HG02943 (cell line): Measurements from ENCODE around the gene TBC1D2B.

Experiments used
- ATAC-seq: cut with Tn5 transposase; IDR thresholded peaks from one replicate; pipeline ENCODE4 v1.9.1; 2021; ENCODE audit warnings: mild to moderate bottlenecking, low read depth, moderate library complexity; ENCODE audit not compliant: unreplicated experiment

The TBC1D2B gene

GRCh38 chr15:78075490-78076230 lies 1.9 kb downstream of the TBC1D2B start:
- ATAC-seq = no peak

- ATAC-seq = no peak
Measured at GRCh38 chr15:78073046-78073787, 4.3 kb downstream of the TBC1D2B start.

DNA sequence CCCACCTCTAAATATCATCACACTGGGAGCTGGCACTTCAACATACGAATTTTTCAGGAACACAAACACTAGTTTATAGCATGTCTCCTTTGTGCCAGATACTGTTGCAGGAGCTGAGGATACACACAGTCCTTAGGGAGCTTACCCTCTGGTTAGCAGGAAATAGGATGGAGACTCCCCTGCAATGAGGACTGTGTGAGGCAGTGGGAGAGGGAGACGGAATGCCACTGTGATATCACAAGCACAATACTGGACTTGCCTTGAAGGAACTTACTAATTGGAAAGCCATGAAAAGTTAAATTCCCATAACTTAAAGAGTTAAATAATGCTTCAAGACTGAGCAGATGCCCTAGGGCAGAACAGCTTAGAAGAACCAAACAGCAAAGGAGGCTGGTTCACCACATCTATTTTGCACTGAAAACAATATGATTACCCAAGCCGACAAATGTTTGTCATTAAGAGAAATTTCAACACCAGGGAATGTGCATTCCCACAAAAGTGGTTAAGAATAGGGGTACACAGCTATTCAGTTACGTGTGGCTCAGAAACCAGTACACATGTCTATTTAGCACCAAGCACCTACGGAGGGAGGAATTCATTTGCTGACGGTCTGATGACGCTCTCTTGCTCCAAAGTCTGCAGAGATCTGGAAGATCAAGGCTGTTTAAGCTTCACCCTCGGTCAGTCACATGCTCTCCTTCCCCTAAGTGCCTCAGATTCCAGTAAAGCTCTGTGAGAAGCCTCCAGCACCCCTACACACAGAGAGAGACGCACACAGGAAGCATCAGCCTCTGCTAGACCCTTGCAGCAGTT lies 5.2 kb downstream of the TBC1D2B start:
- ATAC-seq = no peak

DNA sequence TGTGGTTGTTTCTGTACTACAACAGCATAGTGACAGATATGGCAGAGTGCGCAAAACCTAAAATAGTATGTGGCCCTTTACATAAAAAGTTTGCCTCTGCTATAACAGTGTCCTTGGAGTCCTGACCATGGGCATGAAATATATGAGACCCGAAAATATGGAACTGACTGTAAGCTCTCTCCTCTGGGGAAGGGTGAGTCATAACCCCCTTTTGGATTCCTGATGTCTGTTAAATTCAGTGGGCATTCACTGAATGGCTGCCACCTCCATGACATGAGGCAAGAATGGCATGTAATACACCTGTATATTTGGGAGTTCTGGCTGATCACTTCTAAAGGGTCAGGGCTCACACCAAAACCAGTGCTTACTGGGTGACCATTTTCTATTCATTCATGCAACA lies 6.1 kb downstream of the TBC1D2B start:
- ATAC-seq = no peak

DNA sequence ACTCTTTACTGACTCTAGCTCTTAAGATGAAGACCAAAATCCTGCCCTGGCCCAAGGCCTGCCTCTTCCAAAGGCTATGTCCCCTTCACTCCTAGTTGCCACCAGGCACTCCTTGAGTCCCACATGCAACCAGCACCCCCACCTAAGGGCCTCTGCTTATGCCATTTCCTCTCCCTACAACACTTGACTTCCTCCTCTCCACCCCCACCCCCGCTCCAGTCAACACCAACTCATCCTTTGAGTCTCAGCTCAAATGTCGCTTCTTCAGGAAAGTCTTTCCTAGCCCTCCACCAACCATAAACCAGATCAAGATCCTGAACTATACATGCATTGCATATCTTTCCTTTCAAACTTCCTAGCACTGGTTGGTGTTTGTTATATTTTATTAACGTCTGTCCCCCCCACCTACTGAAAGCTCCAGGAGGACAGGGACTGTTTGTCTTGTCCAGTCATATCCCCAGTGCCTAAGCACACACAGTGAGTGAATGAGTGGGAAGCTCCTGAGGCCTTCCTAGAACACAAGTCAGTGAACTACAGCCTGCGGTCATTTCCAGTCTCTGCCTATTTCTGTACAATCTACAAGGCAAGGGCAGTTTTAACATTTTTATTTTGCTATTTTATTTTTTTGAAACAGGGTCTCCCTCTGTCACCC lies 7.3 kb downstream of the TBC1D2B start:
- ATAC-seq = no peak

DNA sequence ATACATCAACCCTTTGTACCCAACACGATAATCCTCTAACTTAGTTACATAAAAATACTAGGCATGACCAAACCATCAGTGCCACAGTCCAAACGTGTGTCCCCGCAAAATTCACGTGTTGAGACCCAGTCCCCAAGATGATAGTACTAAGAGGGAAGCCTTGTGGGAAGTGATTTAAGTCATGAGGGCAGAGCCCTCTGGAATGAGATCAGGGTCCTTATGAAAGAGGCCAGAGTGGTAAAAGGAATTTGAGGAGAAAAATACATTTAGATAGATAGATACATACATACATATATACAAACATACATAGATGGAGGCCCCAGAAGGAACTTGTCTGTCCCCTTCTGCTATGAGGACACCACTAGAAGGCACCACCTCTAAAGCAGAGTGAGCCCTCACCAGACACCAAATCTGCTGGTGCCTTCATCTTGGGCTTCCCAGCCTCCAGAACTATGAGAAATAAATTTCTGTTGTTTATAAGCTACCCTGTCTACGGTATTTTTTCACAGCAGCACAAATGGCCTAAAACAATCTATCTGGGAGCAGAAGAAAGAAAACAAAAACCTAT lies 8.0 kb downstream of the TBC1D2B start:
- no peak for ATAC-seq

DNA sequence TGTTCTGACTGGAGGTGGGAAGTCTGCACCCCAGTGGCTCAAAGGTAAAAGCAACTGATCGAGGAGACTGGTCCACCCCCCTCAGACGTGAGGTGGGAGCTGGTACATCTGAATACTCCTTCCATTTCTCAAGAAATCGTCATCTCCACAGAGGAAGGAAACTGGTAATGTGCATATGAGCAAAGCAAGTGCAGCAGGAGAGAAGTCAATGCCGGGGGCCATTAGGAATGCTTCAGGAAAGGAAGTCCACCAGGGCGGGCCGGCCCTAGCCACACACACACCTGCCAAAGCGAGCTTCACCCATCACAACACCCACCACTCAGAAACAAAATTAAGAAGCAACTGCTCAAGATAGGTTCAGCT lies 8.5 kb downstream of the TBC1D2B start:
- no peak for ATAC-seq

- no peak for ATAC-seq
Measured at GRCh38 chr15:78067328-78068228, 9.9 kb downstream of the TBC1D2B start.

DNA sequence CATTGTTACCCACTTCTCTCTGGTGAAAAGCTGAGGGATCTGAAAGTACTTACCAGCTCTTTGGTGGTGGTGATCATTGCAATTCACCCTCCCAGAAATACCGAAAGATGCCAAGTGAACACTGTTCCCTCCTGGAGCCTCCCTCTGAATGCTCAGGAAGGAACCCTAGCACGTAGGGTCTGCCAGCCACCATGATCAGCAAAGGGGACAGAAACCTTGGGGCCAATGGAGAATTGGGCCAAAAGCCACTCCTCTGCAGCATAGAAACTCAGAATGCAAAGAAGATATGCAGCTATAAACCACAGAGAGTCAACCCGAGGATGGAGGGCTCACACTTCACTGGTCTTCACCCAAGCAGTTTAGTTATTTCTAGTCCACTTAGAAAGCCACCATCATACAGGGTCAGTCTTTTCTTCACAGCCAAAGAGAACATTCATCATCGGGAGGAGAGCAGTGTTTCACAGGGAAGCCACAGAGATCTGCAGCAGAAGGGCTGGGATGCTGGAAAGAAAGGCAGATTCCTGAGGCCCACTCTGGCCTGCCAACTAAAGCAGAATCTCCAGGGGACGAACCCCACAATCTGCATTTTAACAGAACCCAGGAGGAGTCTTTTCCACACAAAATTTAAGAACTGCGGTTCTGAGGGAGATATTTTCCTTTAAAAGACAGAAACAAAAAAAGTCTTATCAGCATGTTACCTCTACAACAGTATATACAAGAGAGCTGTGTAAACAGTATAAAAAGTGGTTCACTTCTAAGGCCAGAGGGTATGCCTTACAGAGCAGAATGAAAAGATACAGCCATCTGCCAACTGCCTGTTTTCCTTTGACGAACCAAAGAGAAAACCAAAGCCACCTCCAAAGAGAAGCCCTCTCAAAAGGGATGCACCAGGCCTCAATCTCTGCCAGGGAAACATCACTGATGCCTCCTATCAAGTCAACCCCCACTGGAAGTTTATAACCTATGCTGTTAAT lies 11.3 kb downstream of the TBC1D2B start:
- no peak for ATAC-seq

- no peak for ATAC-seq
Measured at GRCh38 chr15:78065284-78065872, 12.1 kb downstream of the TBC1D2B start.

GRCh38 chr15:78064544-78064943 lies 13.0 kb downstream of the TBC1D2B start:
- no peak for ATAC-seq

DNA sequence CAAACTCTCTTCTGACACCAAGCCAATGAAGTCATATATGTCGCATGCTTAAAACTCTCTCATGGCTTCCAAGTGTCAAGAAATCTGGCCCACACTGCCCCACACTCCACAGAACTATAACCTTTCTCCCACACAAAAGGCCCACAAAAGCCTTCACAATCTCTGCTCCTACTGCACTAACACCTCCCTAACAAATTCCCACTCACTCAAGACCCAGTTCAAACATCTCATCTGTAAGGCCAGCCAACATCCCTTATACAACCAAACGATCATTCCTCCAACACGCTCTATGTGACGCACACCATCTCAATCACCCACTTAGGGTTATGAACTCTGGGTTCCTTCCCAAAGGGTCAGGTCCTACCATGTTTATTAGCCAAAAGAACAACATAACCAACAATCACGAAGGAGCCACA lies 13.5 kb downstream of the TBC1D2B start:
- ATAC-seq = no peak

GRCh38 chr15:78063217-78063616 lies 14.3 kb downstream of the TBC1D2B start:
- ATAC-seq = no peak

DNA sequence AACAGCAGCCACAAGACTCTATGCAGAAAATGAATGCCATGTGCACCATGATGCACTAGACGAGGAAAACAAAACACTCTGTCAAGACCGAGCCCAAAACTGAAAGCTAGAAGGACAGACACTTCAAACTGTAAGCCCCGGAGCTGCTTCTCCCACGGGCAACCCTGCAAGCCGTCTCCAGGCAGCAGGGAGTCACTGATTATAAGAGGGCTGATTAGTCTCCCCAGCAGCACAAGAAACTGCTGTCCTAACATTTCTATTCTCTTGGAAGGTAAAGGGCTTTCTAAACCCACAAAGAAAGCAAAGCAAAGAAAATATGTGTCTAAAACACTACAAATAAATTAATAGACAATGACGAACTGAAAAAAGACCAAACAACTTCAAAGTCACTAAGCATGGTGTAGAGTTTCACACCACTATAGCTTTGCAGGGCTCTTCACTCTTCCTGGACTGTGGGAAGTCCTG lies 15.5 kb downstream of the TBC1D2B start:
- no peak for ATAC-seq

DNA sequence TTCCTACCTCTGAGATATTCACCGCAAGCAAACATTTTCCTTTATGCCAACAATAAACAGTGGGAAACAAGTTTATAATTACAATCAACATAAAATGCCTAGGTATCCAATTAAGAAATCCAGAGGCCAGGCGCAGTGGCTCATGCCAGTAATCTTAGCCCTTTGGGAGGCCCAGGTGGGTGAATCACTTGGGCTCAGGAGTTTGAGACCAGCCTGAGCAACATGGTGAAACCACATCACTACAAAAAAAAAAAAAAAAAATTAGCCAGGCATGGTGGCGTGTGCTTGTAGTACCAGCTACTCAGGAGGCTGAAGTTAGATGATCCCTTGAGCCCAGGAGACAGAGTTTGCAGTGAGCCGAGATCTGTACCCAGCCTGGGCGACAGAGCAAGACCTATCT lies 17.3 kb downstream of the TBC1D2B start:
- no peak for ATAC-seq

DNA sequence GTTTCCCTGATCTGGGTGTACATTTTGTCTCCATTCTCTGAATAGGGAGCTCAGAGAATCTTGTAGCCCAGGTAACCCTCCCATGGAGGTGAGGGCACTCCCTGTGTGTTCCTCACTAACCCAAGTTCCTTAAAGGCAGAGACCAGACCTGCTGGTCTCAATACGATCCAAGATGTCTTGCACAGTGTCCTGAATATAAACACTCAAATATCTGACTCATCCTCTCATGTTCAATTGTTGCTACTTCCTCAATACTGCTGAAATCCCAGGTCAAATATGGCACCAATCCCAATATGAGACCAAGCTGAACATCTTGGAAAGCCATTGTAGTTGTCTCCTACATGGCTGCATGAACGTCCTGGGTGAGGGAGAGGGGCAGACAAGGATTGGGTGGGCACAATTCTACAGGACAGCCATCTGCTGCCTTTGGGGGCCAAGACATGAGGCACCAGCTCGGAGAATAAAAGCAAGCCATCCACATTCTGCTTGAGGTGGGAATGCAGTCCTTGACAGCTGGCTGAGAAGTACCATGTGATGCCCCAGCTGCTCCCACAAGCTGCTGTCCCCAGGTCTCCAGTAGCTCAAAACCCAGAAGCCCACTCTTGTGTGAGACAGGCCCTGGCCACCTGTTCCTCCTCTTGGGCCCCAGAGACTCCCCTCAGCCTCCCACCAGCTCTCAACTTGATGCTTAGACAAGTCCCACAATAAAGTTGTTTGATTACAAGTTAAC lies 18.2 kb downstream of the TBC1D2B start:
- no peak for ATAC-seq

- ATAC-seq = no peak
Measured at GRCh38 chr15:78058401-78058935, 19.0 kb downstream of the TBC1D2B start.
